NCI-H2227 (cell line): Measurements from ENCODE around the gene TRAF7.
"Not testable (repeated sequence)": the region's sequence is repeated elsewhere in the genome, so short reads cannot be mapped to it uniquely, and the experiment has no call there.

ENCODE experiments used
- DNase-seq: peaks from one replicate; lab custom pipeline; 2025; ENCODE audit not compliant: unreplicated experiment; lab: John Stamatoyannopoulos, UW

Gene TRAF7

DNA sequence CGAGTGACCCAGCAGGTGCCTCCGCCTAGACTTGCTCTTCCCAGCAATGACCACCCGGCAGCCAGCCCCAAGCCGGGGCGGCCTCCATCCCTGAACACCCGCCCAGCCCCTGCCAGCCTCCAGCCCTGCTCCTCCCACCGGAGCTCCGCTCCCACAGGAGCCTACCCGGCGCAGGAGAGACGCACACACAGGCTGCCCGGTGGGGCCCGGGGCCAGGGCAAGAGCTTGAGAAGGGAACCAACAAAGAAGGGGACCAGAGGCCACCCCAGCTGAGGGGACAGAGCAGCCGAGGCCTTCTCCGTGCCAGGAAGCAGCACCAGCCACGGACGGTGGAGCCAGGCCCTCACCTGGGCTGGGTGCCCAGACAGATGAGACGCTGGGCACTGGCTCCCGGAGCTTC is 33.7 kb upstream of the TRAF7 start:
- DNase-seq: peak; percentile 34

- no peak for DNase-seq
Observed at GRCh38 chr16:2122429-2122828, 33.2 kb upstream of the TRAF7 start.

- not testable (repeated sequence) for DNase-seq
Observed at GRCh38 chr16:2122934-2123683, 32.5 kb upstream of the TRAF7 start.

- DNase-seq: not testable (repeated sequence)
Observed at GRCh38 chr16:2123706-2124376, 31.7 kb upstream of the TRAF7 start.

DNA sequence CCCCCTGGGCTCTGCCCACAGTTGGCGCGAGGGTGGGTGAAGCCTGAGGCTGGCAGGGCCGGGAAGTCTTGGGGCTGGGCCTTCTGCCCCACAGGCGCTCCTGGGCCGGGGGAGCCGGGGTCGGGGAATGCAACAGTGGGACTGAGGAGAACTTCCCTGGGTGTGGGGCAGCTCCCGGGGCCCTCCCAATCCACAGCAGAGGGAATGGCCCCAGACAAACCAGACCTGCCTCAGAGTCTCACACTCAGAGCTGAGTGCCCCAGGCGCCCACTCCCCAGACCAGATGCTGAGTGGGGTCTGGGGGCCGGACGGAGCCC is 31.2 kb upstream of the TRAF7 start:
- not testable (repeated sequence) for DNase-seq

DNA sequence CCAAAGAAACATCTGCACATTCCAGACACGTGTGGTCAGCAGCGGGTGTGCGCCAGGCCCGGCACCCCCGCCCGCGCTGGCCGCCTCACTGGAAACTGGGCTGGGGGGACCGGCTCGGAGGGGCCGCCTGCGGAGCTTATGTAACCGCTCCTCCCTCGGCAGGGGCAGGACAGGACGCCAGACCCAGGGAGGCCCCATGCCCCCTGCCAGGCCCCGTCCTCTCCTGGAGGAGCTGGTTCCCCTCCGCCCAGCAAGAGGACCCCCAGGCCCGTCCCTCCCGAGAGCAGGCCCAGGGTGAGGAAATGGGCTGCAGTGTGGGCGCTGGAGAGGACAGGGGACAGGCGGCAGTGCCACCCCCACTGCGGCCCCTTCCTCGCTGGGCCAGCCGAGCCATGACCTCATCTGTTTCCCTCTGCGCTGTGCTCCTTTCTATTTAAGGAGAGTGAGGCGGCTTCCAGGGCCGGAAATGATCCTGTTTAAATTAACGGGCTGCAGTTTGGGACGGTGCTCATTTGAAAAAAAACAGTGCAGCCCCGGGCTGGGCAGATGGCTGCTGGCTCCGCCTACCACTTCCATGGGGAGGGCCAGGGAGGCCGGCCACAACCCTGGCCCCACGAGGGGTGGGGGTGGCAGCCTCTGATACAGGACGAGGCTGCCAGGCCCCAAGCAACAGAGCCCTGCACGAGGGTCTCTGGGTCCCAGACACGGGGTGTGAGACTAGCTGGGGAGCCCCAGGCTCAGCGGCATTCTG is 30.7 kb upstream of the TRAF7 start:
- DNase-seq: peak; percentile 38

- not testable (repeated sequence) for DNase-seq
Observed at GRCh38 chr16:2125609-2126008, 30.0 kb upstream of the TRAF7 start.

- not testable (repeated sequence) for DNase-seq
Observed at GRCh38 chr16:2126161-2126743, 29.3 kb upstream of the TRAF7 start.

DNA sequence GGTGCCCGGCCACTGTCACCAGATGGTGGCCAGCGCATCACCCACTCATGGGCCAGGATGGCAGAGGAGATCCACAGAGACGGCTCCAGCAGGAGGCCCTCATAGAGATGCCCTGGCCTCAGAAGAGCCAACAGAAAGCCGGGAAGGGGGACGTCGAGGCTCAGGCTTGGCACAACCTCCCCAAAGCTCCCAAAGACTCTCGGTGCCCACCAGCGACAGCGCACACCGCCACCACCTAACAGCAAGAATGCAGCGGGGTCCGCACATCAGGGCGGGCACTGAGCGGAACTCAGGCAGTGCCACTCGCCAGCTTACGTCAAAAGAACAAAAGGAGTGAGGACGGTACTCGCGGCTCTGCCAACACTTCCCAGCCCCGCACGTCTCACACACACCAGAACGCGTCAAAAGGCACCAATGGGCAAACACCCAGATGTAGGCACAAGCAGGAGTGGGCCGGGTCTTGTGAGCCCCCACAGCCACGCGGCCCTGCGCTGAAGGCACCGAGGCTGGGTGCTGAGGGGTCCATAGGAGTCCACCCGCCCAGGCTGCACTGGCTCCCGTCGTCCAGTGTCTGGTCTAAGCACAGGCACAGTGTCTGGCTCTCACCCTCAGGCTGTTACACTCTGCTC is 28.5 kb upstream of the TRAF7 start:
- not testable (repeated sequence) for DNase-seq

DNA sequence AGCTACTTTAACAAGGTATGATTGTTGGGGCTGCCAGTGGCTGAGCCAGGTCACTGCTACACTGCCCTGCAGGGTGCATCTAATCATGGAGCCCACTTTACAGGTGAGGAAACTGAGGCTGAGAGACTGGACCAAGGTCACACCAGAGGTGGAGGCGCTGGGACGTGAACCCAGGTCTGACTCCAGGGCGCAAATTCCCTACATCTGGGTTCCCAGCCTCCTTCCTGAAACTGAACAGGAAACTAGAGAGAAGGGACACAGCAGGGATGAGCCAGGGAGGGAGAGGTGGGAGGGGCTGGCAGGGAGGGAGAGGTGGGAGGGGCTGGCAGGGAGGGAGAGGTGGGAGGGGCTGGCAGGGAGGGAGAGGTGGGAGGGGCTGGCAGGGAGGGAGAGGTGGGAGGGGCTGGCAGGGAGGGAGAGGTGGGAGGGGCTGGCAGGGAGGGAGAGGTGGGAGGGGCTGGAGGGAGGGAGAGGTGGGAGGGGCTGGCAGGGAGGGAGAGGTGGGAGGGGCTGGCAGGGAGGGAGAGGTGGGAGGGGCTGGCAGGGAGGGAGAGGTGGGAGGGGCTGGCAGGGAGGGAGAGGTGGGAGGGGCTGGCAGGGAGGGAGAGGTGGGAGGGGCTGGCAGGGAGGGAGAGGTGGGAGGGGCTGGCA is 27.8 kb upstream of the TRAF7 start:
- DNase-seq: peak; percentile 47

- not testable (repeated sequence) for DNase-seq
Observed at GRCh38 chr16:2129251-2129650, 26.3 kb upstream of the TRAF7 start.

GRCh38 chr16:2129890-2130447 is 25.6 kb upstream of the TRAF7 start:
- DNase-seq: not testable (repeated sequence)

GRCh38 chr16:2133797-2134196 is 21.8 kb upstream of the TRAF7 start:
- DNase-seq: not testable (repeated sequence)

DNA sequence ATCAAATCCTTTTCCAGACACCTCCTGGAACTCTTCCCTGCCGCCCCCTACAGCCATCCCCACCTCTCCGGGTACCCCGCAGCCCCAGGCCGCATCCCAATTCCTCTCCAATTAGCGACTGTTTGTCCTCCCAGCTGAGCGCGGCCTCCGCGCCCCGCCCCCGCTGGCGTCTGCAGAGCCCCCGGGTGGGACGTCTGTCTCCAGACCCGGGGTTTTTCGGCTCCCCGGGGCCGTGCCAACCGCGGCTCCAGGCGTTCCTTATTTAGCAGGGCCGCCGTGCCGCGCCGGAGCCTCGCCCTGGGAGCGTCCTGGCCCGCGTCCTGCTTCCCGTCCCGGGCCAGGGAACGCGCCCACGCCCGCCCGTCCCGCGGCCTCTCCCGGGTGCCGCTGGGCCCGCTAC is 20.5 kb upstream of the TRAF7 start:
- peak; percentile 28 for DNase-seq

DNA sequence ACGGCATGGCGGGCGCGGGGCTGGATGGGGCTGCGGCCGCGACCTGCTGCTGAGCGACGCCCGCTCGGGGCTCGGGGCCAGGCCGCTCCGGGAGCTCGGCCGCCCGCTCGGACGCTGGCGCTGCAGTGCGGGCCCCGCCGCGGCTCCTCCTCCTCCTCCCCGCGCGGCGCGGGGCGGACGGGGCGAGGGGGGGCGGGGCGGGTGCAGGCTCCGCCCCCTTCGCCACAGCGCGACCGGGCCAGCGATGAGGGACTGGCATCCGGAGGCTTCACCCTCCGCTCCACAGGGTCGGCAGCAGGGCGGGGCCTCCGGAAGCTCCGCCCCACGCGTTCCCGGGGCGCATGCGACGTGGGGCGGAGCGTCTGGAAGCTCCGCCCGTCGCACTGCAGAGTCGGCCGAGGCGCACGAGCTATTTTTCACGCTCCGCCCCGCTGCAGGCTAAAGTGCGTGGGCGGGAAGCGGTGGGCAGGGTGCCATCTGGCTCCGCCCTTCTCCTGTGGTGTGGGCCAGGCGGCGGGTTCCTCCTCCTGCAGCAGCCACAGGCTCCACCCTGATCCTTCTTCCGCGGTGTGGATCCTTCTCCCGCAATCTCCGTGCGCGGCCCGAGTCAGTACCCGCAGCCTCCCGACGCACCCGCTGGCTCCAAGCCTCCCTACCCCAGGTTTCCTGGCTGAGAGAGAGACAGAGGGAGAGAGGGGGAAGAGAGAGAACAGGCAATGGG is 19.7 kb upstream of the TRAF7 start, which contains the start of gene PKD1:
Gene PKD1, minus strand, starts transcription at position 129 of the 721 bp plus-strand sequence. CDS start 209 bp downstream, outside the sequence.
- DNase-seq: peak; percentile 94

- DNase-seq: no peak
Observed at GRCh38 chr16:2142942-2143877, 12.4 kb upstream of the TRAF7 start.

DNA sequence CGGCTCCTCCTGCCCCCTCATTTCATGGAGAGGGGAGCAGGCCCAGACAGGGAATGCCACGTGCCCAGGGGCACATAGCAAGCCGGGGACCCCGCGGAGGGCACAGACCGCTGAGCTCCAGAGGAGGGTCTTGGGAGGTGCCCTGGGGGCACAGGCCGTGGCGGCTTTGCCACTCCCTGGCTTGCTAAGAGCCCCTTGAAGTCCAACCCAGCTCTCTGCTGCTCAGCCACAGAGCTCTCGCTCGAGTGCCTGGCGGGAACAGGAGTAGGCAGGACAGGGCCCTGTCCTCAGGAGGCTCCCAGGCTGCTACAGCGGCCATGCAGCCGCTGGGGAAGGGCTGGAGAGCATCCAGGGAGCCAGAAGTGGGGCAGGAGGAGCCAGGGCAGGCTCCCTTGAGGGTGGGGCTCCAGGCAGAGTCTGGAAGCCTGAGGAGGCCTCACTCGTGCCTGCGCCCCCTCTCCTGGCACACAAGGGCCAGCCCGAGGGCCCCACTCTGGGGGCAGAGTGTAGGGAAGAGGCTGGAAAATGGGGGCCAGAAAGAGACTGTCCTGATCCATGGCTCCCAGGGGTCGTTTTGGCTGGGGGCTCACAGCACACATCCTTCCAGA is 11.6 kb upstream of the TRAF7 start:
- DNase-seq: no peak

- no peak for DNase-seq
Observed at GRCh38 chr16:2145843-2146242, 9.7 kb upstream of the TRAF7 start.
